HepG2 (cell line): ENCODE measurements around the gene TCF7L2. TPM values are rescaled to one million over a fixed set of nuclear protein-coding genes. Genes with fewer than 3 reads are reported as not detected.
A peak's percentile ranks its signal among the peaks of the same experiment; 100 is the strongest.

Experiments
- CBFB ChIP-seq: sonication (generic); formaldehyde crosslinking; IDR thresholded peaks from 2 replicates; pipeline ENCODE4 v1.4.0; 2020; ENCODE audit warnings: missing genetic modification reagents
- EP300 ChIP-seq, 3 experiments: sonication (generic) in 1 of 3; formaldehyde crosslinking in 1 of 3; IDR thresholded peaks; 2 replicates each; pipeline versions ENCODE4 v1.5.1 to v1.6.1; 2011 to 2020; ENCODE audit warnings: low read depth in 2 of 3, low read length in 2 of 3, borderline replicate concordance in 1 of 3, improper control_type of control experiment in 1 of 3, mild to moderate bottlenecking in 1 of 3, missing genetic modification reagents in 1 of 3, moderate library complexity in 1 of 3
- ETV5 ChIP-seq: IDR thresholded peaks from 2 replicates; pipeline ENCODE4 v1.6.1; 2018; ENCODE audit warnings: missing biosample characterization, missing genetic modification reagents, inconsistent platforms, borderline replicate concordance
- FOXA3 ChIP-seq: IDR thresholded peaks from 2 replicates; pipeline ENCODE4 v1.6.1; 2016; ENCODE audit warnings: missing genetic modification reagents, missing compliant biosample characterization
- JARID2 ChIP-seq: sonication (generic); formaldehyde crosslinking; IDR thresholded peaks from 2 replicates; pipeline ENCODE4 v1.8.1; 2023; ENCODE audit warnings: missing genetic modification reagents, inconsistent platforms; ENCODE audit not compliant: insufficient replicate concordance
- MEIS2 ChIP-seq: sonication (generic); formaldehyde crosslinking; IDR thresholded peaks from 2 replicates; pipeline ENCODE4 v1.9.0; 2021; ENCODE audit warnings: mild to moderate bottlenecking, missing genetic modification reagents
- NFIB ChIP-seq: sonication (generic); formaldehyde crosslinking; IDR thresholded peaks from 2 replicates; pipeline ENCODE4 v1.9.0; 2021; ENCODE audit warnings: missing genetic modification reagents, mild to moderate bottlenecking, borderline replicate concordance
- RCOR2 ChIP-seq: IDR thresholded peaks from 2 replicates; pipeline ENCODE4 v1.6.1; 2016; ENCODE audit warnings: missing biosample characterization, missing genetic modification reagents
- SCMH1 ChIP-seq: sonication (generic); formaldehyde crosslinking; IDR thresholded peaks from 2 replicates; pipeline ENCODE4 v1.9.0; 2021; ENCODE audit warnings: missing genetic modification reagents, mild to moderate bottlenecking, borderline replicate concordance
- SIN3A ChIP-seq: IDR thresholded peaks from 2 replicates; pipeline ENCODE4 v1.6.1; 2011; ENCODE audit warnings: low read depth, mild to moderate bottlenecking, control low read depth, low read length, borderline replicate concordance
- SMYD3 ChIP-seq: sonication (generic); formaldehyde crosslinking; IDR thresholded peaks from 2 replicates; pipeline ENCODE4 v1.8.1; 2023; ENCODE audit warnings: mild to moderate bottlenecking, missing genetic modification reagents
- ZBTB7B ChIP-seq: sonication (generic); formaldehyde crosslinking; IDR thresholded peaks from 2 replicates; pipeline ENCODE4 v1.4.0; 2020; ENCODE audit warnings: missing genetic modification reagents
- ZNF17 ChIP-seq: sonication (generic); formaldehyde crosslinking; IDR thresholded peaks from 2 replicates; pipeline ENCODE4 v1.5.0; 2020; ENCODE audit warnings: mild to moderate bottlenecking, missing genetic modification reagents
- ZNF224 ChIP-seq: sonication (generic); formaldehyde crosslinking; IDR thresholded peaks from 2 replicates; pipeline ENCODE4 v1.5.0; 2020; ENCODE audit warnings: mild to moderate bottlenecking, missing genetic modification reagents
- ZNF558 ChIP-seq: sonication (generic); formaldehyde crosslinking; IDR thresholded peaks from 2 replicates; pipeline ENCODE4 v1.9.0; 2022; ENCODE audit warnings: mild to moderate bottlenecking, missing genetic modification reagents, borderline replicate concordance
- ZNF674 ChIP-seq: sonication (generic); formaldehyde crosslinking; IDR thresholded peaks from 2 replicates; pipeline ENCODE4 v1.5.0; 2020; ENCODE audit warnings: low read depth, mild to moderate bottlenecking, missing genetic modification reagents
- ZSCAN20 ChIP-seq: sonication (generic); formaldehyde crosslinking; IDR thresholded peaks from 2 replicates; pipeline ENCODE4 v1.4.0; 2020; ENCODE audit warnings: missing genetic modification reagents, mild to moderate bottlenecking, borderline replicate concordance
- ZZZ3 ChIP-seq: sonication (generic); formaldehyde crosslinking; IDR thresholded peaks from 2 replicates; pipeline ENCODE4 v1.4.0; 2020; ENCODE audit warnings: missing genetic modification reagents, mild to moderate bottlenecking, borderline replicate concordance
- polyA plus RNA-seq, 8 experiments: library from polyadenylated mRNA; depleted of rRNA in 3 of 8; stranded (reverse) in 7 of 8; unstranded in 1 of 8; fragments of >200 nt; fragmentation: Illumina TruSeq in 4 of 8; extraction: Trizol in 4 of 8; gene quantifications; 2 replicates each; pipeline versions ENCODE4 v1.2.1 to v1.2.3, GENCODE V29; 2011 to 2016; ENCODE audit warnings: low read depth in 4 of 8, missing spikeins in 1 of 8, mixed read lengths in 1 of 8; ENCODE audit not compliant: insufficient read depth in 1 of 8
- total RNA-seq, 5 experiments: library from RNA; depleted of rRNA; stranded (reverse); fragments of >200 nt; fragmentation: Illumina TruSeq; extraction: Trizol; gene quantifications; 2 replicates each; pipeline ENCODE4 v1.2.3, GENCODE V29; 2016; ENCODE audit warnings: low read depth in 1 of 5
- TF ChIP-seq, protein P1 (sequence below): IDR thresholded peaks from 2 replicates; pipeline ENCODE4 v1.6.1; 2016
- TF ChIP-seq, protein P2 (sequence below): sonication (generic); formaldehyde crosslinking; IDR thresholded peaks from 2 replicates; pipeline ENCODE4 v1.8.0; 2022; ENCODE audit warnings: missing genetic modification reagents, mild to moderate bottlenecking, borderline replicate concordance
- TF ChIP-seq, protein P3 (sequence below): sonication (generic); formaldehyde crosslinking; IDR thresholded peaks from 2 replicates; pipeline ENCODE4 v1.4.0; 2020; ENCODE audit warnings: missing genetic modification reagents, borderline replicate concordance
- TF ChIP-seq, protein P4 (sequence below): sonication (generic); formaldehyde crosslinking; IDR thresholded peaks from 2 replicates; pipeline ENCODE4 v1.4.0; 2020; ENCODE audit warnings: missing genetic modification reagents

TCF7L2 gene
- total and polyA plus RNA-seq, 2 of the 13 experiments (the other 11 are each of a cell fraction or from before 2014, with no cell fraction given) = 3.9 to 13.7 TPM

- TF ChIP-seq NFIB (no peak), SMYD3 (CRISPR knock-in tag) (no peak), MEIS2 (CRISPR knock-in tag) (no peak), ZNF17 (CRISPR knock-in tag) (no peak), ZNF558 (CRISPR knock-in tag) (no peak), ZSCAN20 (CRISPR knock-in tag) (no peak), CBFB (CRISPR knock-in tag) (peak; percentile 96), JARID2 (no peak), SCMH1 (CRISPR knock-in tag) (no peak), EP300 (IDR thresholded peaks at IDR 0.05; ENCODE audit: low read depth in 2 of 2, low read length in 2 of 2) (peak in 1 of 2 experiments; percentile 83; a peak in 2 of 4 replicates), EP300 (CRISPR knock-in tag; IDR thresholded peaks at IDR 0.05; ENCODE audit: borderline replicate concordance) (peak; percentile 80), ZNF674 (no peak), ZZZ3 (CRISPR knock-in tag) (no peak), RCOR2 (CRISPR knock-in tag) (peak; percentile 78), SIN3A (0 out of 2 replicates have a peak, but pooled peaks have one; percentile 26), ZNF224 (no peak), ZBTB7B (CRISPR knock-in tag) (peak; percentile 9; the same call in 1 of the 2 replicates), ETV5 (CRISPR knock-in tag) (peak; percentile 48; the same call in 1 of the 2 replicates), FOXA3 (peak; percentile 95)
- TF ChIP-seq, protein P1, sequence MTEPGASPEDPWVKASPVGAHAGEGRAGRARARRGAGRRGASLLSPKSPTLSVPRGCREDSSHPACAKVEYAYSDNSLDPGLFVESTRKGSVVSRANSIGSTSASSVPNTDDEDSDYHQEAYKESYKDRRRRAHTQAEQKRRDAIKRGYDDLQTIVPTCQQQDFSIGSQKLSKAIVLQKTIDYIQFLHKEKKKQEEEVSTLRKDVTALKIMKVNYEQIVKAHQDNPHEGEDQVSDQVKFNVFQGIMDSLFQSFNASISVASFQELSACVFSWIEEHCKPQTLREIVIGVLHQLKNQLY (CRISPR knock-in tag) = peak; percentile 79
- TF ChIP-seq, protein P2, sequence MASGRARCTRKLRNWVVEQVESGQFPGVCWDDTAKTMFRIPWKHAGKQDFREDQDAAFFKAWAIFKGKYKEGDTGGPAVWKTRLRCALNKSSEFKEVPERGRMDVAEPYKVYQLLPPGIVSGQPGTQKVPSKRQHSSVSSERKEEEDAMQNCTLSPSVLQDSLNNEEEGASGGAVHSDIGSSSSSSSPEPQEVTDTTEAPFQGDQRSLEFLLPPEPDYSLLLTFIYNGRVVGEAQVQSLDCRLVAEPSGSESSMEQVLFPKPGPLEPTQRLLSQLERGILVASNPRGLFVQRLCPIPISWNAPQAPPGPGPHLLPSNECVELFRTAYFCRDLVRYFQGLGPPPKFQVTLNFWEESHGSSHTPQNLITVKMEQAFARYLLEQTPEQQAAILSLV (CRISPR knock-in tag) = no peak
- TF ChIP-seq, protein P3, sequence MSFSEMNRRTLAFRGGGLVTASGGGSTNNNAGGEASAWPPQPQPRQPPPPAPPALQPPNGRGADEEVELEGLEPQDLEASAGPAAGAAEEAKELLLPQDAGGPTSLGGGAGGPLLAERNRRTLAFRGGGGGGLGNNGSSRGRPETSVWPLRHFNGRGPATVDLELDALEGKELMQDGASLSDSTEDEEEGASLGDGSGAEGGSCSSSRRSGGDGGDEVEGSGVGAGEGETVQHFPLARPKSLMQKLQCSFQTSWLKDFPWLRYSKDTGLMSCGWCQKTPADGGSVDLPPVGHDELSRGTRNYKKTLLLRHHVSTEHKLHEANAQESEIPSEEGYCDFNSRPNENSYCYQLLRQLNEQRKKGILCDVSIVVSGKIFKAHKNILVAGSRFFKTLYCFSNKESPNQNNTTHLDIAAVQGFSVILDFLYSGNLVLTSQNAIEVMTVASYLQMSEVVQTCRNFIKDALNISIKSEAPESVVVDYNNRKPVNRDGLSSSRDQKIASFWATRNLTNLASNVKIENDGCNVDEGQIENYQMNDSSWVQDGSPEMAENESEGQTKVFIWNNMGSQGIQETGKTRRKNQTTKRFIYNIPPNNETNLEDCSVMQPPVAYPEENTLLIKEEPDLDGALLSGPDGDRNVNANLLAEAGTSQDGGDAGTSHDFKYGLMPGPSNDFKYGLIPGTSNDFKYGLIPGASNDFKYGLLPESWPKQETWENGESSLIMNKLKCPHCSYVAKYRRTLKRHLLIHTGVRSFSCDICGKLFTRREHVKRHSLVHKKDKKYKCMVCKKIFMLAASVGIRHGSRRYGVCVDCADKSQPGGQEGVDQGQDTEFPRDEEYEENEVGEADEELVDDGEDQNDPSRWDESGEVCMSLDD = peak; percentile 31; the same call in 1 of the 2 replicates
- TF ChIP-seq, protein P4, sequence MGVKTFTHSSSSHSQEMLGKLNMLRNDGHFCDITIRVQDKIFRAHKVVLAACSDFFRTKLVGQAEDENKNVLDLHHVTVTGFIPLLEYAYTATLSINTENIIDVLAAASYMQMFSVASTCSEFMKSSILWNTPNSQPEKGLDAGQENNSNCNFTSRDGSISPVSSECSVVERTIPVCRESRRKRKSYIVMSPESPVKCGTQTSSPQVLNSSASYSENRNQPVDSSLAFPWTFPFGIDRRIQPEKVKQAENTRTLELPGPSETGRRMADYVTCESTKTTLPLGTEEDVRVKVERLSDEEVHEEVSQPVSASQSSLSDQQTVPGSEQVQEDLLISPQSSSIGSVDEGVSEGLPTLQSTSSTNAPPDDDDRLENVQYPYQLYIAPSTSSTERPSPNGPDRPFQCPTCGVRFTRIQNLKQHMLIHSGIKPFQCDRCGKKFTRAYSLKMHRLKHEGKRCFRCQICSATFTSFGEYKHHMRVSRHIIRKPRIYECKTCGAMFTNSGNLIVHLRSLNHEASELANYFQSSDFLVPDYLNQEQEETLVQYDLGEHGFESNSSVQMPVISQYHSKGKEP = no peak
Measured at GRCh38 chr10:113093188-113094113, 143.4 kb downstream of the TCF7L2 start (continued).
